Endothelial cell of umbilical vein (primary cell): ENCODE measurements around the gene DZIP3. TPM values are rescaled to one million over a fixed set of nuclear protein-coding genes. Genes with fewer than 3 reads are reported as not detected.

Source experiments
- BruUV-seq: library from RNA; stranded (reverse); fragments of 400-500 nt; replicated peaks from 2 replicates; lab custom pipeline; 2021; lab: Mats Ljungman, UMichigan
- CTCF ChIA-PET: fragments of 300-600, 350-600 bp; sonication (Branson Sonifier 250); formaldehyde crosslinking; loops from one replicate; lab custom pipeline; 2021; ENCODE audit warnings: antibody characterized with exemption, inconsistent platforms; lab: Charles Lee
- POLR2A ChIA-PET: fragments of 300-600, 350-600 bp; sonication (Branson Sonifier 250); formaldehyde crosslinking; loops from one replicate; lab custom pipeline; 2021; ENCODE audit warnings: antibody characterized with exemption, inconsistent platforms; lab: Charles Lee
- DNase-seq: peaks from one replicate; pipeline ENCODE4 v3.0.0-alpha.2; 2011; ENCODE audit warnings: low read depth, low spot score
- FAIRE-seq: peaks from 2 replicates; lab custom pipeline; 2011; peaks lifted over from hg19 to GRCh38; lab: Jason Lieb, UNC
- H2AFZ ChIP-seq: 2 replicates; pipeline ENCODE4 v1.6.0; 2012; ENCODE audit warnings: low read depth, low read length, control low read depth, inconsistent platforms
- H3K27ac ChIP-seq: 2 replicates; pipeline ENCODE4 v1.5.1; 2011; ENCODE audit warnings: low read depth, mild to moderate bottlenecking, control low read depth, low read length, moderate library complexity; ENCODE audit not compliant: insufficient read depth
- H3K27me3 ChIP-seq, 2 experiments: 2 replicates each; pipeline versions ENCODE4 v1.6.0 to v1.6.1; 2011; ENCODE audit warnings: low read length in 2 of 2, mixed read lengths in 1 of 2; ENCODE audit not compliant: control insufficient read depth in 2 of 2, insufficient read depth in 2 of 2
- H3K36me3 ChIP-seq, 2 experiments: 2 replicates in 1 of 2; 3 replicates in 1 of 2; pipeline ENCODE4 v1.5.1; 2011; ENCODE audit warnings: low read length in 2 of 2, mild to moderate bottlenecking in 1 of 2, moderate library complexity in 1 of 2; ENCODE audit not compliant: control insufficient read depth in 2 of 2, insufficient read depth in 2 of 2; ENCODE audit errors: extremely low read depth in 1 of 2
- H3K4me1 ChIP-seq: 3 replicates; pipeline ENCODE4 v1.5.1; 2011; ENCODE audit warnings: mild to moderate bottlenecking, low read length; ENCODE audit not compliant: control insufficient read depth, insufficient read depth; ENCODE audit errors: extremely low read depth
- H3K4me2 ChIP-seq: 2 replicates; pipeline ENCODE4 v1.6.1; 2011; ENCODE audit warnings: low read length, control low read depth, mixed read lengths; ENCODE audit not compliant: insufficient read depth
- H3K4me3 ChIP-seq, 3 experiments: fragments of 200-600 bp in 1 of 3; sonication (generic), shearing (Covaris generic) in 1 of 3; replicated peaks in 1 of 3; 2 replicates each; pipeline ENCODE4 v1.5.1; 2011 to 2016; ENCODE audit warnings: control low read depth in 3 of 3, low read length in 3 of 3, mild to moderate bottlenecking in 2 of 3, inconsistent platforms in 1 of 3, low read depth in 1 of 3, moderate library complexity in 1 of 3; ENCODE audit not compliant: insufficient read depth in 1 of 3
- H3K79me2 ChIP-seq: 2 replicates; pipeline ENCODE4 v1.6.0; 2012; ENCODE audit warnings: low read length, inconsistent platforms; ENCODE audit not compliant: control insufficient read depth, insufficient read depth
- H3K9ac ChIP-seq: replicated peaks from 2 replicates; pipeline ENCODE3; 2011; ENCODE audit warnings: low read length, control low read depth; ENCODE audit not compliant: insufficient read depth; ENCODE audit errors: extremely low read depth
- H3K9me1 ChIP-seq: replicated peaks from 3 replicates; pipeline ENCODE4 v1.6.0; 2011; ENCODE audit warnings: mild to moderate bottlenecking, low read length; ENCODE audit not compliant: control insufficient read depth, insufficient read depth; ENCODE audit errors: extremely low read depth
- H3K9me3 ChIP-seq: replicated peaks from 2 replicates; pipeline ENCODE4 v1.5.1; 2012; ENCODE audit warnings: low read length, inconsistent platforms; ENCODE audit not compliant: control insufficient read depth, insufficient read depth
- H4K20me1 ChIP-seq: replicated peaks from 2 replicates; pipeline ENCODE3; 2011; ENCODE audit warnings: mild to moderate bottlenecking, low read length; ENCODE audit not compliant: control insufficient read depth, insufficient read depth; ENCODE audit errors: extremely low read depth
- CTCF ChIP-seq, 2 donors: IDR thresholded peaks; 1 replicate in 1 of 2; 2 replicates in 1 of 2; pipeline ENCODE4 v1.5.1; 2011; ENCODE audit warnings: low read length in 2 of 2, mild to moderate bottlenecking in 2 of 2, moderate library complexity in 2 of 2, control low read depth in 1 of 2, inconsistent platforms in 1 of 2, low read depth in 1 of 2; ENCODE audit not compliant: insufficient read depth in 1 of 2; ENCODE audit errors: extremely low read depth in 1 of 2
- EZH2 ChIP-seq: IDR thresholded peaks from 2 replicates; pipeline ENCODE4 v1.6.1; 2012; ENCODE audit warnings: borderline replicate concordance, low read depth, mild to moderate bottlenecking, moderate library complexity, low read length, inconsistent platforms; ENCODE audit not compliant: severe bottlenecking
- FOS ChIP-seq: IDR thresholded peaks from 2 replicates; pipeline ENCODE4 v1.6.1; 2011; ENCODE audit warnings: mild to moderate bottlenecking, low read length, moderate library complexity, borderline replicate concordance; ENCODE audit not compliant: insufficient read depth
- GATA2 ChIP-seq: IDR thresholded peaks from 2 replicates; pipeline ENCODE4 v1.7.0; 2011; ENCODE audit warnings: low read depth, mild to moderate bottlenecking, moderate library complexity, mixed read lengths, low read length; ENCODE audit not compliant: insufficient read length, insufficient read depth
- JUN ChIP-seq: IDR thresholded peaks from 2 replicates; pipeline ENCODE4 v1.6.1; 2011; ENCODE audit warnings: borderline replicate concordance, low read depth; ENCODE audit not compliant: insufficient read length, insufficient read depth
- MAX ChIP-seq: IDR thresholded peaks from 2 replicates; pipeline ENCODE4 v1.6.1; 2011; ENCODE audit not compliant: insufficient read depth, insufficient read length
- MYC ChIP-seq: IDR thresholded peaks from one replicate; pipeline ENCODE4 v1.6.1; 2011; ENCODE audit warnings: mild to moderate bottlenecking, low read depth, low read length
- POLR2A ChIP-seq: IDR thresholded peaks from 2 replicates; pipeline ENCODE4 v1.6.1; 2012; ENCODE audit warnings: low read depth, mild to moderate bottlenecking, control low read depth, low read length
- POLR2AphosphoS5 ChIP-seq: IDR thresholded peaks from 2 replicates; pipeline ENCODE4 v1.6.1; 2012; ENCODE audit warnings: low read depth, mild to moderate bottlenecking, control low read depth, low read length, moderate library complexity; ENCODE audit not compliant: insufficient read depth
- dilution Hi-C: fragments of 300-500 bp; cut with MboI; formaldehyde crosslinking; loops from one replicate; pipeline ENCODE4 v1.15.0; 2019; ENCODE audit warnings: low sequenced_read_pairs; ENCODE audit not compliant: extremely low pct_ligation_motif_present
- intact Hi-C: fragments of 100-400 bp; cut with micrococcal nuclease; formaldehyde crosslinking; loops from one replicate; pipeline ENCODE4 v1.10.0; 2022
- polyA plus RNA-seq, 4 experiments: library from polyadenylated mRNA; depleted of rRNA in 3 of 4; stranded (reverse) in 3 of 4; unstranded in 1 of 4; fragments of >200 nt; gene quantifications; 2 replicates each; pipeline versions ENCODE4 v1.2.1 to v1.2.3, GENCODE V29; 2011 to 2012; ENCODE audit warnings: missing spikeins in 1 of 4
- total RNA-seq: library from RNA; stranded (reverse); gene quantifications from 2 replicates; pipeline ENCODE4 v1.2.3, GENCODE V29; 2021

Gene DZIP3
- total and polyA plus RNA-seq, 2 donors (not counting 3 experiments of a cell fraction or from before 2014, with no cell fraction given): 1.9 to 6.5 TPM

GRCh38 chr3:108605491-108605890, 16.0 kb downstream of the DZIP3 start:
- Histone ChIP-seq H3K36me3 (no peaks in the 10 kb centered on the region), H3K4me2 (no peak overlapping the region), H3K9me1 (no peaks in the 10 kb centered on the region), H3K27me3 (no peaks in the 10 kb centered on the region), H3K9ac (no peak overlapping the region), H3K27ac (no peak overlapping the region), H4K20me1 (no peaks in the 10 kb centered on the region), H3K9me3 (no peaks in the 10 kb centered on the region), H3K79me2 (no peaks in the 10 kb centered on the region), H3K4me3 (no peak overlapping the region), H3K4me1 (peaks cover 10% of the 10 kb centered on the region), H2AFZ (no peak overlapping the region)
- CTCF ChIA-PET: no interaction called here
- TF ChIP-seq MYC: no peak
- TF ChIP-seq GATA2: no peak
- no peak for TF ChIP-seq CTCF (IDR thresholded peaks at IDR 0.05; ENCODE audit: extremely low read depth in 1 of 2, insufficient read depth in 1 of 2, low read depth in 1 of 2, low read length in 2 of 2)
- no peak for TF ChIP-seq POLR2A
- TF ChIP-seq EZH2: no peak
- TF ChIP-seq MAX: no peak
- no peak for TF ChIP-seq FOS
- no peak for TF ChIP-seq POLR2AphosphoS5
- TF ChIP-seq JUN: no peak
- dilution Hi-C loops (no loop called here), intact Hi-C loops (no loop called here)
- DNase-seq (no peak), FAIRE-seq (no peak)
- POLR2A ChIA-PET: no interaction called here
- BruUV-seq: no TSS peak
